GM10266 (cell line): ENCODE data around the gene ADARB2.

ENCODE experiments used
- DNase-seq: peaks from one replicate; pipeline ENCODE4 v3.0.0; 2012; ENCODE audit errors: extremely low spot score
- CTCF ChIP-seq: IDR thresholded peaks from 2 replicates; pipeline ENCODE4 v1.5.1; 2012; ENCODE audit warnings: mild to moderate bottlenecking, low read depth; ENCODE audit not compliant: control insufficient read depth, insufficient read depth; ENCODE audit errors: missing control alignments

ADARB2 gene

GRCh38 chr10:1406132-1406966, 331.0 kb downstream of the ADARB2 start:
- no peak for TF ChIP-seq CTCF

DNA sequence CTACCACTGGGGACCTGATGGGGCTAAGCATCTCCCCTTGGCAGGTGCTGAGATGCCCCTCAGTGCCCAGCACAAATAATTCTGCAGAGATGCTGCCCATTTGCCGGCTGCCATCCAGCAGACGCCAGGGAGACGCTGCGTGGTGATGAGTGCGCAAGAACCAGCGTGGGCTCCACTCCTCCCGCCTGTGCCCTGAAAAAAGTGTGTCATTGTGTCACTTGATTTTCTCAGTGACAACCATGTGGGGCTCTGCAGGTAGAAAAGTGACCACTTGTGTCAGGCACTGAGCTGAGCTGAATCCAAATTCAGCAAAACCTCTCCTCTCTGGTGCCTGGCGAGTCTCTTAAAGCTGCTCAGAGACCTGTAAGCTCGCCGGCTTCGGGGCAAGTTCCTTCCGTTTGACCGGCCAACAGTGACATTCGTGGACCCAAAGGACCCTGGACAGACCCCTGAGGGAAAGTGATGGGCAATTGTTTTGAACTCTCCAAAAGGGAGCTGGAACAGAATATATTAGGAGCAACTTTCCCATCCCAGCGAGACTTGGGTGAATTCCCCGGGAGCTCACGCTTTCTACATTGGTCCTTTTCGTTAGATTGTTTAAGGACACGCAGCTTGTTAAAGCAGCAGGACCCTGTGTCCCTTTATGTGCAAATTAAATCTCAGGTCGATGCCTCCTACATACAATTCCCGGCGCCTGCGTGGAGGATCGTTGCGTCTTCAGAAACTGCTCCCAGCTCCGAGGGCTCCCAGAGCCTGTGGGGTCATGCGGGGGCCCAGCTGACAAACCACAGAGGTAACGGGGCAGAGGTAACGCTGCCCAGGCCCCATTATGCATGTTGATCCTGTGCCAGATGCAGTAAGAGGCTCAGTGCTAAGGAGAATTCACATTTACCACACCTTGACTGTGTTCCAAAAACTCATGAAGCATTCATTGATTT, 332.7 kb downstream of the ADARB2 start:
- no peak for TF ChIP-seq CTCF
- no peak for DNase-seq

More at GRCh38 chr10:1406132-1406966, 331.0 kb downstream of the ADARB2 start:
- DNase-seq = no peak

- no peak for TF ChIP-seq CTCF
- DNase-seq = no peak
These were observed 333.6 kb downstream of the ADARB2 start for GRCh38 chr10:1403508-1404322.

DNA sequence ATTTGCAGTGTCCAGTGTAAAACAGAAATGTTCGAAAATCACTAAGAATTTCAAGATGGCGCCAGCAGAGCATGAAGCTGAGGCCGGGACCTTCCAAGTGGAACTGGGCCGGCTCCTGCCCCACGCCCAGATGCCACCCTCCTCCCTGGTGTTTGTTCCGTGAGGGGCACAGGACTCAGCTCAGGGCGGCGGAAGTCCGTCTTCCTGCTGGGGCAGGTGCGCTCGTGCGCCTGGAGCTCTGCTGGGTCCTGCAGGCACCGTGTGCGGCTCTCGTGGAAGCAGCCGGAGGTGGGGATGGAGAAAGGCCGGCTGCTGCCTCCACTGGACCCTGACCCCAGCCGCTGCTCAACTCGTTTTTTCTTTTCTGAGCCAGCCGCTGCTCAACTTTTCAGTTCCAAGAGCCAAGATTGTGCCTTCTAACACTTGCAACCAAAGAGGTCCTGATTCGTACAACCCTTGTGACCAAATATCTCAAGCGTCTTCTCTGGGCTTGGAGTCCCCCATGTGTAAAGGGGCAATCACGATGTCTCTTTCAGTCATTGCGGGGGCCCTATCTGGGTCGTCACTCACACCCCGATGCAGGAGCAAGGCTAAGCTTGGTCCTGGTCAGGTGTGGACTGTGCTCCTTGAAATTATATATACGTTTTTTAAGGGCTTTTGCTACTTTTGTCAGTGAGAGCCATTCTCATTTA, 334.4 kb downstream of the ADARB2 start:
- no peak for TF ChIP-seq CTCF
- DNase-seq = no peak

DNA sequence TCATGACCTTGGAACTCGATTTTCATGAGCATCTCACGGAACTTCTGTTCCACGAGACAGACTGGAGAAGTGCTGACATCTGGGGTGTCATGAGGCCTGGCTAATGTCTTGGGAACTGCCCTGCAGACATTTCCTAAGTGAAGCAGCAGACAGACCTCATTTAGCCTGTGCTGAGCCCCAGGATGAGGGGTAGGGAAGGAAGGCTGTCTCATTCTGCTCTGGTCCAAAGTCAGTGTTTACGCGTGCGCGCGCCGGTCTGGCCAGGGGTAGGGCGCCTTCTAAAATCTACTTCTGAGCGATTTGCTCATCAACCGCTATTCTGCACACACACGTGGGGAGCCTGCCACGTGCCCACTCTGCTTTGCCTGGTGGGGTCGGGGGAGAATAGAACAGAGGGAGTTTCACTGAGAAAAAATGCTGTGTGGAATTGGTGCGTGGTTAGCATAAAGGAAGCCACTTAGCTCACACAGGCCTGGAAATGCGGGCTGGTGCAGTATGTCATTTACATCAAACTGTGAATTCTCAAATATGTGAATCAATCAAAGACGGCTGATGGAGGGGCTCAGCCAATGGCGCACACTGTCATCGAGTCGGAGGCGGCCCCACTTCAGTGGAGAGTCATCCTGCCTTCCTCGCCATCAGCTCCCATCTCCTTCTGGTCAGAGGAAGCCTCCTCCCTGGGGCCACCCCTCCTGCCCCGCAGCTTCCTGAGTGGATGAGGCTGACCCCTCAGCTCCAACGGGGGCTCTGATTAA, 335.1 kb downstream of the ADARB2 start:
- DNase-seq = no peak
- no peak for TF ChIP-seq CTCF

GRCh38 chr10:1401071-1401965, 336.0 kb downstream of the ADARB2 start:
- TF ChIP-seq CTCF = no peak
- DNase-seq = no peak
